ENCODE results near the gene TOR1A.
"Not testable (repeated sequence)": the region's sequence is repeated elsewhere in the genome, so short reads cannot be mapped to it uniquely, and the experiment has no call there.

Gene TOR1A

GRCh38 chr9:129783516-129784361 is 40.2 kb downstream of the TOR1A start:
- no peak overlapping the region for H3K27ac Mint-ChIP-seq (ENCODE audit: low read depth)
- no peak overlapping the region for H3K4me3 Mint-ChIP-seq
- peaks cover 6% of the 10 kb centered on the region for H3K4me1 Mint-ChIP-seq
- ATAC-seq (replicated peaks; ENCODE audit: extremely low read depth, poor library complexity, severe bottlenecking) (peak; percentile 78), DNase-seq (ENCODE audit: low spot score in 2 of 2) (peak; percentile 58 to 69)
- peaks cover 27% of the 10 kb centered on the region for H3K27me3 Mint-ChIP-seq
- no peaks in the 10 kb centered on the region for H3K9me3 Mint-ChIP-seq
- H3K36me3 Mint-ChIP-seq (ENCODE audit: insufficient read depth) = peaks cover 2% of the 10 kb centered on the region

GRCh38 chr9:129781981-129782380 is 42.0 kb downstream of the TOR1A start:
- Mint-ChIP-seq H3K27ac (ENCODE audit: low read depth) (no peak overlapping the region), H3K4me1 (peaks cover 14% of the 10 kb centered on the region), H3K36me3 (ENCODE audit: insufficient read depth) (peaks cover 2% of the 10 kb centered on the region), H3K4me3 (no peak overlapping the region), H3K9me3 (no peaks in the 10 kb centered on the region), H3K27me3 (peaks cover 20% of the 10 kb centered on the region)
- DNase-seq (ENCODE audit: low spot score in 2 of 2) (no peak), ATAC-seq (replicated peaks; ENCODE audit: extremely low read depth, poor library complexity, severe bottlenecking) (no peak)

GRCh38 chr9:129781131-129781530 is 42.8 kb downstream of the TOR1A start:
- ATAC-seq (replicated peaks; ENCODE audit: extremely low read depth, poor library complexity, severe bottlenecking) = no peak
- H3K36me3 Mint-ChIP-seq (ENCODE audit: insufficient read depth) = peaks cover 2% of the 10 kb centered on the region

GRCh38 chr9:129779560-129780190 is 44.3 kb downstream of the TOR1A start:
- H3K27me3 Mint-ChIP-seq = peaks cover 15% of the 10 kb centered on the region
- H3K4me3 Mint-ChIP-seq = no peak overlapping the region
- peaks cover 16% of the 10 kb centered on the region for H3K4me1 Mint-ChIP-seq
- H3K9me3 Mint-ChIP-seq = no peaks in the 10 kb centered on the region
- ATAC-seq (replicated peaks; ENCODE audit: extremely low read depth, poor library complexity, severe bottlenecking) (no peak), DNase-seq (ENCODE audit: low spot score in 2 of 2) (no peak)
- H3K27ac Mint-ChIP-seq (ENCODE audit: low read depth) = no peak overlapping the region
- H3K36me3 Mint-ChIP-seq (ENCODE audit: insufficient read depth) = no peaks in the 10 kb centered on the region

More at GRCh38 chr9:129781131-129781530, 42.8 kb downstream of the TOR1A start:
- no peak for DNase-seq (ENCODE audit: low spot score in 2 of 2)
- Mint-ChIP-seq H3K4me1 (peaks cover 16% of the 10 kb centered on the region), H3K27me3 (peaks cover 16% of the 10 kb centered on the region), H3K27ac (ENCODE audit: low read depth) (no peak overlapping the region), H3K9me3 (no peaks in the 10 kb centered on the region), H3K4me3 (no peak overlapping the region)

GRCh38 chr9:129778469-129778868 is 45.5 kb downstream of the TOR1A start:
- Mint-ChIP-seq H3K27ac (ENCODE audit: low read depth) (no peak overlapping the region), H3K36me3 (ENCODE audit: insufficient read depth) (no peaks in the 10 kb centered on the region), H3K9me3 (no peaks in the 10 kb centered on the region), H3K27me3 (peaks cover 27% of the 10 kb centered on the region), H3K4me3 (no peak overlapping the region), H3K4me1 (peaks cover 10% of the 10 kb centered on the region)
- DNase-seq (ENCODE audit: low spot score in 2 of 2) (no peak), ATAC-seq (replicated peaks; ENCODE audit: extremely low read depth, poor library complexity, severe bottlenecking) (no peak)

- ATAC-seq (replicated peaks; ENCODE audit: extremely low read depth, poor library complexity, severe bottlenecking) (no peak), DNase-seq (ENCODE audit: low spot score in 2 of 2) (no peak)
- peaks cover 9% of the 10 kb centered on the region for H3K4me1 Mint-ChIP-seq
- no peak overlapping the region for H3K4me3 Mint-ChIP-seq
- H3K27me3 Mint-ChIP-seq = peaks cover 29% of the 10 kb centered on the region
- no peak overlapping the region for H3K27ac Mint-ChIP-seq (ENCODE audit: low read depth)
- no peaks in the 10 kb centered on the region for H3K36me3 Mint-ChIP-seq (ENCODE audit: insufficient read depth)
- H3K9me3 Mint-ChIP-seq = no peaks in the 10 kb centered on the region
These were observed 46.2 kb downstream of the TOR1A start for GRCh38 chr9:129777769-129778130.

- ATAC-seq (replicated peaks; ENCODE audit: extremely low read depth, poor library complexity, severe bottlenecking) = peak; percentile 56
- no peak overlapping the region for H3K27ac Mint-ChIP-seq (ENCODE audit: low read depth)
- DNase-seq (ENCODE audit: low spot score in 2 of 2) = peak in 1 of 2 donors; percentile 15
- H3K4me1 Mint-ChIP-seq = peaks cover 9% of the 10 kb centered on the region
- peaks cover 29% of the 10 kb centered on the region for H3K27me3 Mint-ChIP-seq
- no peaks in the 10 kb centered on the region for H3K36me3 Mint-ChIP-seq (ENCODE audit: insufficient read depth)
- no peak overlapping the region for H3K4me3 Mint-ChIP-seq
- no peaks in the 10 kb centered on the region for H3K9me3 Mint-ChIP-seq
These were observed 46.8 kb downstream of the TOR1A start for GRCh38 chr9:129776938-129777768.

- DNase-seq (ENCODE audit: low spot score in 2 of 2) (no peak), ATAC-seq (replicated peaks; ENCODE audit: extremely low read depth, poor library complexity, severe bottlenecking) (no peak)
- H3K9me3 Mint-ChIP-seq = no peaks in the 10 kb centered on the region
- no peaks in the 10 kb centered on the region for H3K36me3 Mint-ChIP-seq (ENCODE audit: insufficient read depth)
- H3K4me3 Mint-ChIP-seq = no peak overlapping the region
- H3K27ac Mint-ChIP-seq (ENCODE audit: low read depth) = no peak overlapping the region
- H3K4me1 Mint-ChIP-seq = peaks cover 9% of the 10 kb centered on the region
- H3K27me3 Mint-ChIP-seq = peaks cover 29% of the 10 kb centered on the region
These were observed 47.4 kb downstream of the TOR1A start for GRCh38 chr9:129776566-129776937.

- not testable (repeated sequence) for H3K36me3 Mint-ChIP-seq (ENCODE audit: insufficient read depth); H3K4me1 Mint-ChIP-seq; H3K4me3 Mint-ChIP-seq; ATAC-seq (replicated peaks; ENCODE audit: extremely low read depth, poor library complexity, severe bottlenecking); H3K27ac Mint-ChIP-seq (ENCODE audit: low read depth); DNase-seq (ENCODE audit: low spot score in 2 of 2); H3K9me3 Mint-ChIP-seq
- H3K27me3 Mint-ChIP-seq = peaks cover 29% of the 10 kb centered on the region
These were observed 47.8 kb downstream of the TOR1A start for GRCh38 chr9:129776096-129776495.

GRCh38 chr9:129775448-129775798 is 48.5 kb downstream of the TOR1A start:
- H3K4me1 Mint-ChIP-seq = peaks cover 9% of the 10 kb centered on the region
- H3K36me3 Mint-ChIP-seq (ENCODE audit: insufficient read depth) = no peaks in the 10 kb centered on the region
- no peaks in the 10 kb centered on the region for H3K9me3 Mint-ChIP-seq
- no peak overlapping the region for H3K4me3 Mint-ChIP-seq
- peaks cover 29% of the 10 kb centered on the region for H3K27me3 Mint-ChIP-seq
- no peak overlapping the region for H3K27ac Mint-ChIP-seq (ENCODE audit: low read depth)
- no peak for DNase-seq (ENCODE audit: low spot score in 2 of 2)
- no peak for ATAC-seq (replicated peaks; ENCODE audit: extremely low read depth, poor library complexity, severe bottlenecking)

GRCh38 chr9:129774791-129775447 is 49.0 kb downstream of the TOR1A start:
- Mint-ChIP-seq H3K4me3 (no peak overlapping the region), H3K27me3 (peaks cover 29% of the 10 kb centered on the region)

GRCh38 chr9:129773262-129774048 is 50.5 kb downstream of the TOR1A start:
- no peak overlapping the region for H3K27ac Mint-ChIP-seq (ENCODE audit: low read depth)
- H3K27me3 Mint-ChIP-seq = peaks cover 31% of the 10 kb centered on the region
- DNase-seq (ENCODE audit: low spot score in 2 of 2) (no peak), ATAC-seq (replicated peaks; ENCODE audit: extremely low read depth, poor library complexity, severe bottlenecking) (no peak)
- no peaks in the 10 kb centered on the region for H3K9me3 Mint-ChIP-seq
- H3K36me3 Mint-ChIP-seq (ENCODE audit: insufficient read depth) = no peaks in the 10 kb centered on the region
- no peak overlapping the region for H3K4me3 Mint-ChIP-seq
- peaks cover 9% of the 10 kb centered on the region for H3K4me1 Mint-ChIP-seq

More at GRCh38 chr9:129774791-129775447, 49.0 kb downstream of the TOR1A start:
- ATAC-seq (replicated peaks; ENCODE audit: extremely low read depth, poor library complexity, severe bottlenecking) (no peak), DNase-seq (ENCODE audit: low spot score in 2 of 2) (no peak)
- Mint-ChIP-seq H3K4me1 (peaks cover 9% of the 10 kb centered on the region), H3K27ac (ENCODE audit: low read depth) (no peak overlapping the region), H3K9me3 (no peaks in the 10 kb centered on the region), H3K36me3 (ENCODE audit: insufficient read depth) (no peaks in the 10 kb centered on the region)
